Endothelial cell of umbilical vein (primary cell): ENCODE data around the gene OR5K2. TPM values are rescaled to one million over a fixed set of nuclear protein-coding genes. Genes with fewer than 3 reads are reported as not detected.

ENCODE experiments used
- BruUV-seq: library from RNA; stranded (reverse); fragments of 400-500 nt; replicated peaks from 2 replicates; lab custom pipeline; 2021; lab: Mats Ljungman, UMichigan
- CTCF ChIA-PET: fragments of 300-600, 350-600 bp; sonication (Branson Sonifier 250); formaldehyde crosslinking; loops from one replicate; lab custom pipeline; 2021; ENCODE audit warnings: antibody characterized with exemption, inconsistent platforms; lab: Charles Lee
- POLR2A ChIA-PET: fragments of 300-600, 350-600 bp; sonication (Branson Sonifier 250); formaldehyde crosslinking; loops from one replicate; lab custom pipeline; 2021; ENCODE audit warnings: antibody characterized with exemption, inconsistent platforms; lab: Charles Lee
- DNase-seq: peaks from one replicate; pipeline ENCODE4 v3.0.0-alpha.2; 2011; ENCODE audit warnings: low read depth, low spot score
- FAIRE-seq: peaks from 2 replicates; lab custom pipeline; 2011; peaks lifted over from hg19 to GRCh38; lab: Jason Lieb, UNC
- H2AFZ ChIP-seq: 2 replicates; pipeline ENCODE4 v1.6.0; 2012; ENCODE audit warnings: low read depth, low read length, control low read depth, inconsistent platforms
- H3K27ac ChIP-seq: 2 replicates; pipeline ENCODE4 v1.5.1; 2011; ENCODE audit warnings: low read depth, mild to moderate bottlenecking, control low read depth, low read length, moderate library complexity; ENCODE audit not compliant: insufficient read depth
- H3K27me3 ChIP-seq, 2 experiments: 2 replicates each; pipeline versions ENCODE4 v1.6.0 to v1.6.1; 2011; ENCODE audit warnings: low read length in 2 of 2, mixed read lengths in 1 of 2; ENCODE audit not compliant: control insufficient read depth in 2 of 2, insufficient read depth in 2 of 2
- H3K36me3 ChIP-seq, 2 experiments: 2 replicates in 1 of 2; 3 replicates in 1 of 2; pipeline ENCODE4 v1.5.1; 2011; ENCODE audit warnings: low read length in 2 of 2, mild to moderate bottlenecking in 1 of 2, moderate library complexity in 1 of 2; ENCODE audit not compliant: control insufficient read depth in 2 of 2, insufficient read depth in 2 of 2; ENCODE audit errors: extremely low read depth in 1 of 2
- H3K4me1 ChIP-seq: 3 replicates; pipeline ENCODE4 v1.5.1; 2011; ENCODE audit warnings: mild to moderate bottlenecking, low read length; ENCODE audit not compliant: control insufficient read depth, insufficient read depth; ENCODE audit errors: extremely low read depth
- H3K4me2 ChIP-seq: 2 replicates; pipeline ENCODE4 v1.6.1; 2011; ENCODE audit warnings: low read length, control low read depth, mixed read lengths; ENCODE audit not compliant: insufficient read depth
- H3K4me3 ChIP-seq, 3 experiments: fragments of 200-600 bp in 1 of 3; sonication (generic), shearing (Covaris generic) in 1 of 3; replicated peaks in 1 of 3; 2 replicates each; pipeline ENCODE4 v1.5.1; 2011 to 2016; ENCODE audit warnings: control low read depth in 3 of 3, low read length in 3 of 3, mild to moderate bottlenecking in 2 of 3, inconsistent platforms in 1 of 3, low read depth in 1 of 3, moderate library complexity in 1 of 3; ENCODE audit not compliant: insufficient read depth in 1 of 3
- H3K79me2 ChIP-seq: 2 replicates; pipeline ENCODE4 v1.6.0; 2012; ENCODE audit warnings: low read length, inconsistent platforms; ENCODE audit not compliant: control insufficient read depth, insufficient read depth
- H3K9ac ChIP-seq: replicated peaks from 2 replicates; pipeline ENCODE3; 2011; ENCODE audit warnings: low read length, control low read depth; ENCODE audit not compliant: insufficient read depth; ENCODE audit errors: extremely low read depth
- H3K9me1 ChIP-seq: replicated peaks from 3 replicates; pipeline ENCODE4 v1.6.0; 2011; ENCODE audit warnings: mild to moderate bottlenecking, low read length; ENCODE audit not compliant: control insufficient read depth, insufficient read depth; ENCODE audit errors: extremely low read depth
- H3K9me3 ChIP-seq: replicated peaks from 2 replicates; pipeline ENCODE4 v1.5.1; 2012; ENCODE audit warnings: low read length, inconsistent platforms; ENCODE audit not compliant: control insufficient read depth, insufficient read depth
- H4K20me1 ChIP-seq: replicated peaks from 2 replicates; pipeline ENCODE3; 2011; ENCODE audit warnings: mild to moderate bottlenecking, low read length; ENCODE audit not compliant: control insufficient read depth, insufficient read depth; ENCODE audit errors: extremely low read depth
- CTCF ChIP-seq, 2 donors: IDR thresholded peaks; 1 replicate in 1 of 2; 2 replicates in 1 of 2; pipeline ENCODE4 v1.5.1; 2011; ENCODE audit warnings: low read length in 2 of 2, mild to moderate bottlenecking in 2 of 2, moderate library complexity in 2 of 2, control low read depth in 1 of 2, inconsistent platforms in 1 of 2, low read depth in 1 of 2; ENCODE audit not compliant: insufficient read depth in 1 of 2; ENCODE audit errors: extremely low read depth in 1 of 2
- EZH2 ChIP-seq: IDR thresholded peaks from 2 replicates; pipeline ENCODE4 v1.6.1; 2012; ENCODE audit warnings: borderline replicate concordance, low read depth, mild to moderate bottlenecking, moderate library complexity, low read length, inconsistent platforms; ENCODE audit not compliant: severe bottlenecking
- GATA2 ChIP-seq: IDR thresholded peaks from 2 replicates; pipeline ENCODE4 v1.7.0; 2011; ENCODE audit warnings: low read depth, mild to moderate bottlenecking, moderate library complexity, mixed read lengths, low read length; ENCODE audit not compliant: insufficient read length, insufficient read depth
- MYC ChIP-seq: IDR thresholded peaks from one replicate; pipeline ENCODE4 v1.6.1; 2011; ENCODE audit warnings: mild to moderate bottlenecking, low read depth, low read length
- POLR2A ChIP-seq: IDR thresholded peaks from 2 replicates; pipeline ENCODE4 v1.6.1; 2012; ENCODE audit warnings: low read depth, mild to moderate bottlenecking, control low read depth, low read length
- POLR2AphosphoS5 ChIP-seq: IDR thresholded peaks from 2 replicates; pipeline ENCODE4 v1.6.1; 2012; ENCODE audit warnings: low read depth, mild to moderate bottlenecking, control low read depth, low read length, moderate library complexity; ENCODE audit not compliant: insufficient read depth
- dilution Hi-C: fragments of 300-500 bp; cut with MboI; formaldehyde crosslinking; loops from one replicate; pipeline ENCODE4 v1.15.0; 2019; ENCODE audit warnings: low sequenced_read_pairs; ENCODE audit not compliant: extremely low pct_ligation_motif_present
- intact Hi-C: fragments of 100-400 bp; cut with micrococcal nuclease; formaldehyde crosslinking; loops from one replicate; pipeline ENCODE4 v1.10.0; 2022
- polyA plus RNA-seq, 4 experiments: library from polyadenylated mRNA; depleted of rRNA in 3 of 4; stranded (reverse) in 3 of 4; unstranded in 1 of 4; fragments of >200 nt; gene quantifications; 2 replicates each; pipeline versions ENCODE4 v1.2.1 to v1.2.3, GENCODE V29; 2011 to 2012; ENCODE audit warnings: missing spikeins in 1 of 4
- total RNA-seq: library from RNA; stranded (reverse); gene quantifications from 2 replicates; pipeline ENCODE4 v1.2.3, GENCODE V29; 2021
- TF ChIP-seq, protein P1 (sequence below): IDR thresholded peaks from 2 replicates; pipeline ENCODE4 v1.6.1; 2011; ENCODE audit not compliant: insufficient read depth, insufficient read length

OR5K2 gene
- total and polyA plus RNA-seq, 2 donors (not counting 3 experiments of a cell fraction or from before 2014, with no cell fraction given) = not detected

GRCh38 chr3:98529856-98530459 lies 32.5 kb downstream of the OR5K2 start:
- intact Hi-C loops = loop anchor here (10.0 kb wide), 1 partner anchor 765 kb away; the partner anchor contains the start of gene ARL6
- dilution Hi-C loops = no loop called here
- DNase-seq = no peak
- TF ChIP-seq GATA2 = no peak
- no peak for TF ChIP-seq EZH2
- TF ChIP-seq CTCF (IDR thresholded peaks at IDR 0.05; ENCODE audit: extremely low read depth in 1 of 2, insufficient read depth in 1 of 2, low read depth in 1 of 2, low read length in 2 of 2) = no peak
- TF ChIP-seq, protein P1, sequence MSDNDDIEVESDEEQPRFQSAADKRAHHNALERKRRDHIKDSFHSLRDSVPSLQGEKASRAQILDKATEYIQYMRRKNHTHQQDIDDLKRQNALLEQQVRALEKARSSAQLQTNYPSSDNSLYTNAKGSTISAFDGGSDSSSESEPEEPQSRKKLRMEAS = no peak
- TF ChIP-seq POLR2A = no peak
- TF ChIP-seq POLR2AphosphoS5 = no peak
- no peak for TF ChIP-seq MYC
- H3K4me2 ChIP-seq = no peak overlapping the region
- H3K4me1 ChIP-seq = no peaks in the 10 kb centered on the region
- no peaks in the 10 kb centered on the region for H3K79me2 ChIP-seq
- H4K20me1 ChIP-seq = no peaks in the 10 kb centered on the region
- no peak overlapping the region for H3K27ac ChIP-seq
- ChIA-PET CTCF (no interaction called here), POLR2A (no interaction called here)
- BruUV-seq = no TSS peak
- H3K36me3 ChIP-seq = no peaks in the 10 kb centered on the region
- H3K27me3 ChIP-seq = peaks cover 22 to 26% of the 10 kb centered on the region in 2 experiments
- no peak for FAIRE-seq
- H2AFZ ChIP-seq = no peak overlapping the region
- H3K9me3 ChIP-seq = no peaks in the 10 kb centered on the region
- no peaks in the 10 kb centered on the region for H3K9me1 ChIP-seq
- no peak overlapping the region for H3K9ac ChIP-seq
- H3K4me3 ChIP-seq = no peak overlapping the region
